Loucy (cell line): ENCODE data around the gene PITPNC1.

Experiments used
- H2AFZ ChIP-seq: fragments of 200-600 bp; sonication (generic); 2 replicates; pipeline ENCODE4 v1.6.0; 2016; ENCODE audit warnings: antibody characterized with exemption, mild to moderate bottlenecking, low read length, moderate library complexity
- H3F3A ChIP-seq: fragments of 200-600 bp; 2 replicates; pipeline ENCODE4 v1.6.0; 2016; ENCODE audit warnings: antibody characterized with exemption, low read depth, mild to moderate bottlenecking
- H3K27me3 ChIP-seq: fragments of 200-600 bp; sonication (generic); 2 replicates; pipeline ENCODE4 v1.6.1; 2014; ENCODE audit warnings: low read length, mild to moderate bottlenecking; ENCODE audit not compliant: insufficient read depth, poor library complexity, severe bottlenecking
- H3K36me3 ChIP-seq: fragments of 200-600 bp; sonication (generic); 2 replicates; pipeline ENCODE4 v1.6.1; 2016; ENCODE audit warnings: low read length; ENCODE audit not compliant: insufficient read depth
- H3K4me1 ChIP-seq: fragments of 200-600 bp; sonication (generic); 2 replicates; pipeline ENCODE4 v1.5.1; 2014; ENCODE audit warnings: low read length, mild to moderate bottlenecking; ENCODE audit not compliant: insufficient read depth, poor library complexity, severe bottlenecking
- H3K4me2 ChIP-seq: fragments of 200-600 bp; sonication (generic); 2 replicates; pipeline ENCODE4 v1.6.0; 2014; ENCODE audit warnings: antibody characterized with exemption, low read length, low read depth, mild to moderate bottlenecking; ENCODE audit not compliant: poor library complexity, severe bottlenecking
- H3K4me3 ChIP-seq: fragments of 200-600 bp; sonication (generic); 2 replicates; pipeline ENCODE4 v1.5.1; 2014; ENCODE audit warnings: low read length, mild to moderate bottlenecking, mixed read lengths; ENCODE audit not compliant: poor library complexity, severe bottlenecking
- H3K79me2 ChIP-seq: fragments of 200-600 bp; sonication (generic); 2 replicates; pipeline ENCODE4 v1.6.1; 2014; ENCODE audit warnings: low read length; ENCODE audit not compliant: insufficient read depth
- H3K9ac ChIP-seq: fragments of 200-600 bp; sonication (generic); 2 replicates; pipeline ENCODE4 v1.6.0; 2014; ENCODE audit warnings: mild to moderate bottlenecking, low read depth, low read length, moderate library complexity; ENCODE audit not compliant: poor library complexity, severe bottlenecking
- H3K9me2 ChIP-seq: fragments of 200-600 bp; sonication (generic); replicated peaks from 2 replicates; pipeline ENCODE4 v1.6.1; 2016; ENCODE audit warnings: low read depth, low read length, mixed read lengths
- H3K9me3 ChIP-seq: fragments of 200-600 bp; sonication (generic); 2 replicates; pipeline ENCODE4 v1.6.1; 2014; ENCODE audit warnings: mild to moderate bottlenecking, antibody characterized with exemption, low read length, low read depth; ENCODE audit not compliant: insufficient read depth
- H4K20me1 ChIP-seq: fragments of 200-600 bp; sonication (generic); 2 replicates; pipeline ENCODE4 v1.6.0; 2014; ENCODE audit warnings: antibody characterized with exemption, low read length, mild to moderate bottlenecking; ENCODE audit not compliant: insufficient read depth, poor library complexity, severe bottlenecking
- EZH2phosphoT487 ChIP-seq: fragments of 200-600 bp; IDR thresholded peaks from 2 replicates; pipeline ENCODE4 v1.6.1; 2018; ENCODE audit warnings: antibody characterized with exemption, mild to moderate bottlenecking, moderate library complexity, borderline replicate concordance
- TF ChIP-seq, protein P1 (sequence below): fragments of 200-600 bp; sonication (generic); conservative IDR thresholded peaks from 2 replicates; pipeline ENCODE4 v1.5.1; 2014; ENCODE audit warnings: mild to moderate bottlenecking, antibody characterized with exemption, low read length

The PITPNC1 gene

DNA sequence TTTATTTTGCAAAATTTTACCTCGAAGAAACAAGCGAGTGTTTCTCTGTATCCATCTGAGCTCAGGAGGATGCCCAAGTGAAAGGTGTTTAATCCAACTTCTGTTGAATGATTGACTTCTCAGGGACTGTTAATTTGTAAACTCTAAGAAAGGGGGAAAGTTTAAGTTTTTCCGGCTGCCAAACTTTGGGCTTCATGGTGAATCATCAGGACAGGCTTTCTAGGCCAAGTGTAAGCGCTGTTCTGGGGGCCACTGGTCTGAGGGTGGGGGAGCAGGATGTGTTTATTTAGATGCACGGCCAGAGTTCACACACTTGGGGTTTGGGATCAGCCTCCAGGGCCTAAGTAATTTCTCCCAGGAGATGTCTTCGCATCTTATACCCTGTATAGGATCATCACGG, 110.4 kb downstream of the PITPNC1 start:
- Histone ChIP-seq H3F3A (no peaks in the 10 kb centered on the region), H3K9ac (no peak overlapping the region), H4K20me1 (no peaks in the 10 kb centered on the region), H3K4me2 (no peak overlapping the region), H3K4me1 (no peaks in the 10 kb centered on the region), H3K36me3 (no peaks in the 10 kb centered on the region), H3K79me2 (no peaks in the 10 kb centered on the region), H3K9me3 (no peaks in the 10 kb centered on the region), H2AFZ (no peak overlapping the region), H3K27me3 (no peaks in the 10 kb centered on the region), H3K9me2 (no peaks in the 10 kb centered on the region), H3K4me3 (no peak overlapping the region)
- TF ChIP-seq, protein P1, sequence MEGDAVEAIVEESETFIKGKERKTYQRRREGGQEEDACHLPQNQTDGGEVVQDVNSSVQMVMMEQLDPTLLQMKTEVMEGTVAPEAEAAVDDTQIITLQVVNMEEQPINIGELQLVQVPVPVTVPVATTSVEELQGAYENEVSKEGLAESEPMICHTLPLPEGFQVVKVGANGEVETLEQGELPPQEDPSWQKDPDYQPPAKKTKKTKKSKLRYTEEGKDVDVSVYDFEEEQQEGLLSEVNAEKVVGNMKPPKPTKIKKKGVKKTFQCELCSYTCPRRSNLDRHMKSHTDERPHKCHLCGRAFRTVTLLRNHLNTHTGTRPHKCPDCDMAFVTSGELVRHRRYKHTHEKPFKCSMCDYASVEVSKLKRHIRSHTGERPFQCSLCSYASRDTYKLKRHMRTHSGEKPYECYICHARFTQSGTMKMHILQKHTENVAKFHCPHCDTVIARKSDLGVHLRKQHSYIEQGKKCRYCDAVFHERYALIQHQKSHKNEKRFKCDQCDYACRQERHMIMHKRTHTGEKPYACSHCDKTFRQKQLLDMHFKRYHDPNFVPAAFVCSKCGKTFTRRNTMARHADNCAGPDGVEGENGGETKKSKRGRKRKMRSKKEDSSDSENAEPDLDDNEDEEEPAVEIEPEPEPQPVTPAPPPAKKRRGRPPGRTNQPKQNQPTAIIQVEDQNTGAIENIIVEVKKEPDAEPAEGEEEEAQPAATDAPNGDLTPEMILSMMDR = no peak
- no peak for TF ChIP-seq EZH2phosphoT487

DNA sequence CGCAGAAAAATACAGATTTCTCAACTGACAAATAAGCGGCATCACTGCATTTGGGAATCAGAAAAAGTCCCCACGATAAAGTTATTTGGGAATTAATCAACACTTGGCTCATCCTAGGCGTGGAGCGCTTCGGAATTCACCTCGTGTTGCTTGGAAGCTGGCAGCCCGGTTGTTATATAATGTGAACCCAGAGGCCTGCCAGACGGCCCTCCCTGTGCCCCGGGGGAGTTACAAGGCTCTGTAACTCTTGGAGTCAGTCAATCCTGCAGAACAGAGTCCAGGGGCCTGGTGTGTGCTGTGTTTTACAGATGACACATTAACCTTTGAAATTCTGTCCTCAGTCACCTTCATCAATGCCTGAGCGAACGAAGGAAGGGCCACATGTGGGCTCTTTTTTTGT, 111.1 kb downstream of the PITPNC1 start:
- Histone ChIP-seq H4K20me1 (no peaks in the 10 kb centered on the region), H2AFZ (no peak overlapping the region), H3K79me2 (no peaks in the 10 kb centered on the region), H3K9me3 (no peaks in the 10 kb centered on the region), H3K27me3 (no peaks in the 10 kb centered on the region), H3K4me2 (no peak overlapping the region), H3K4me3 (no peak overlapping the region), H3K9me2 (no peaks in the 10 kb centered on the region), H3F3A (no peaks in the 10 kb centered on the region), H3K36me3 (no peaks in the 10 kb centered on the region), H3K9ac (no peak overlapping the region), H3K4me1 (no peaks in the 10 kb centered on the region)
- TF ChIP-seq, protein P1 = no peak
- TF ChIP-seq EZH2phosphoT487 = no peak

DNA sequence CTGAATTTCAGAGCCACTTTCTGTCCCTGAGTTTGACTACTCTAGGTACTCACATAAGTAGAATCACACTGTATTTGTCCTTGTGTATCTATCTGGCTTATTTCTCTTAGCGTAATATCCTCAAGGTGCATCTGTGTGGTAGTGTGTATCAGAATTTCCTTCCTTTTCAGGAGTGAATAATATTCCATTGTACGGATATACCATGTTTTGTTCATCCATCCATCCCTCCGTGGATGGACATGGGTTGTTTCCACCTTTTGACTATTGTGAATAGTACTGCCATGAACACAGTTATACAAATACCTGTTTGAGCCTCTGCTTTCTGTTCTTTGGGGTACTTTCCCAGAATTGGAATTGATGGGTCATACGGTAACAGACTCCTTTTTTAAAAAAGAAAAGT, 111.7 kb downstream of the PITPNC1 start:
- Histone ChIP-seq H3K4me1 (no peaks in the 10 kb centered on the region), H4K20me1 (no peaks in the 10 kb centered on the region), H3K27me3 (no peaks in the 10 kb centered on the region), H2AFZ (no peak overlapping the region), H3K36me3 (no peaks in the 10 kb centered on the region), H3K9me3 (no peaks in the 10 kb centered on the region), H3K79me2 (no peaks in the 10 kb centered on the region), H3F3A (no peaks in the 10 kb centered on the region), H3K4me2 (no peak overlapping the region), H3K9me2 (no peaks in the 10 kb centered on the region), H3K4me3 (no peak overlapping the region), H3K9ac (no peak overlapping the region)
- TF ChIP-seq, protein P1 = no peak
- TF ChIP-seq EZH2phosphoT487 = no peak
